ENCODE data around the gene GPT2. TPM values are rescaled to one million over a fixed set of nuclear protein-coding genes. Genes with fewer than 3 reads are reported as not detected.

Gene GPT2
- total RNA-seq, 1 donor from 2014 or later = 71.2 TPM

DNA sequence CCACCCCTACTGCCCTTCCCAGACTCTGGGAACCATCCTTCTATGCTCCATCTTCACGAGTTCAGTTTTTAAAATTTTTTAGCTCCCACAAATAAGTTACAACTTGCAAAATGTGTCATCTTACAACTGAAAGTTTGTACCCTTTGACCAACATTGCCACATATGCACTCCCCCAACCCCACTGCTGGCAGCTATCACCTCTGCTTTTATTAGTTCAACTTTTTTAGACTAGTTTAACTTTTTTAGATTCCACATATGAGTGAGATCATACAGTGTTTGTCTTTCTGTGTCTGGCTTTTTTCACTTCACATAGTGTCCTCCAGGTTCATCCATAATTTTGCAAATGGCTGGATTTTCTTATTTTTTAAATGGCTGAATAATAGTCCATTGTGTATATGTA is 7.7 kb downstream of the GPT2 start:
- H3K27me3 ChIP-seq (ENCODE audit: control insufficient read depth, insufficient read depth, low read length) = no peaks in the 10 kb centered on the region
- H3K4me3 ChIP-seq (ENCODE audit: low read depth, low read length) = no peak overlapping the region
- TF ChIP-seq, protein P1, sequence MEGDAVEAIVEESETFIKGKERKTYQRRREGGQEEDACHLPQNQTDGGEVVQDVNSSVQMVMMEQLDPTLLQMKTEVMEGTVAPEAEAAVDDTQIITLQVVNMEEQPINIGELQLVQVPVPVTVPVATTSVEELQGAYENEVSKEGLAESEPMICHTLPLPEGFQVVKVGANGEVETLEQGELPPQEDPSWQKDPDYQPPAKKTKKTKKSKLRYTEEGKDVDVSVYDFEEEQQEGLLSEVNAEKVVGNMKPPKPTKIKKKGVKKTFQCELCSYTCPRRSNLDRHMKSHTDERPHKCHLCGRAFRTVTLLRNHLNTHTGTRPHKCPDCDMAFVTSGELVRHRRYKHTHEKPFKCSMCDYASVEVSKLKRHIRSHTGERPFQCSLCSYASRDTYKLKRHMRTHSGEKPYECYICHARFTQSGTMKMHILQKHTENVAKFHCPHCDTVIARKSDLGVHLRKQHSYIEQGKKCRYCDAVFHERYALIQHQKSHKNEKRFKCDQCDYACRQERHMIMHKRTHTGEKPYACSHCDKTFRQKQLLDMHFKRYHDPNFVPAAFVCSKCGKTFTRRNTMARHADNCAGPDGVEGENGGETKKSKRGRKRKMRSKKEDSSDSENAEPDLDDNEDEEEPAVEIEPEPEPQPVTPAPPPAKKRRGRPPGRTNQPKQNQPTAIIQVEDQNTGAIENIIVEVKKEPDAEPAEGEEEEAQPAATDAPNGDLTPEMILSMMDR (IDR thresholded peaks at IDR 0.05; ENCODE audit: insufficient read depth, low read length, poor library complexity, severe bottlenecking) = no peak
- H3K36me3 ChIP-seq (ENCODE audit: control insufficient read depth, insufficient read depth, low read length) = no peaks in the 10 kb centered on the region
- no peak for DNase-seq (ENCODE audit: low read depth)

DNA sequence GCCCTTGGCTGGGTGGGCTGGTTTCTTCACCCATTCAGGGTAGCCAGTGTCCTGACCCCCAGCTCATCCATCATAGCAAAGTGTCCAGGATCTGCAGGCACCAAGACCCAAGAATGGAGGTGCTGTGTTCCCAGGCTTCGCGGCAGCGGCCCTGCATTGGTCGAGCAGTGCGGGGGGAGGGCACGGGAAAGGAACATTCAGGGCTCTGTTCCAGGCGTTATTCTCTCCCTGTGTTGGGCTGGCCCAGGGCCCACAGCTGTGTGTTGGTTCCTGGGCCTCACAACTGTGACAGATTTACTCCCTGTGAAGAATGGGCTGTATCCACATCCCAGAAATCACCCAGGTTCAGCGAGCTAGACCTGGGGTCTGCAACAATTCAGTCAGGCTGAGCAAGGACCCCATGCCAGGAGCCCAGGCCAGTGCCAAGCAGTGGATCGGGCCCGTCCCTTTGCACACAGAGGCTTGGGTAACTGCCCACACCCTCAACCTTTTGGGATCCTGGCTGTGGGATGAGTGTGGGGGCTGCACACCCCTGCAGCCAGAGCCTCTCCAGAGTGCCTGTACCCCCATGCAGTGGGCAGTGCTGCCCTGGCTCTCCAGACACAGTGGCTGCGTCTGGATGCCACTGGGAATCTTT is 10.0 kb downstream of the GPT2 start:
- TF ChIP-seq, protein P1 (IDR thresholded peaks at IDR 0.05; ENCODE audit: insufficient read depth, low read length, poor library complexity, severe bottlenecking) = no peak
- Histone ChIP-seq H3K36me3 (ENCODE audit: control insufficient read depth, insufficient read depth, low read length) (no peaks in the 10 kb centered on the region), H3K4me3 (ENCODE audit: low read depth, low read length) (no peak overlapping the region), H3K27me3 (ENCODE audit: control insufficient read depth, insufficient read depth, low read length) (no peaks in the 10 kb centered on the region)
- DNase-seq (ENCODE audit: low read depth) = no peak

DNA sequence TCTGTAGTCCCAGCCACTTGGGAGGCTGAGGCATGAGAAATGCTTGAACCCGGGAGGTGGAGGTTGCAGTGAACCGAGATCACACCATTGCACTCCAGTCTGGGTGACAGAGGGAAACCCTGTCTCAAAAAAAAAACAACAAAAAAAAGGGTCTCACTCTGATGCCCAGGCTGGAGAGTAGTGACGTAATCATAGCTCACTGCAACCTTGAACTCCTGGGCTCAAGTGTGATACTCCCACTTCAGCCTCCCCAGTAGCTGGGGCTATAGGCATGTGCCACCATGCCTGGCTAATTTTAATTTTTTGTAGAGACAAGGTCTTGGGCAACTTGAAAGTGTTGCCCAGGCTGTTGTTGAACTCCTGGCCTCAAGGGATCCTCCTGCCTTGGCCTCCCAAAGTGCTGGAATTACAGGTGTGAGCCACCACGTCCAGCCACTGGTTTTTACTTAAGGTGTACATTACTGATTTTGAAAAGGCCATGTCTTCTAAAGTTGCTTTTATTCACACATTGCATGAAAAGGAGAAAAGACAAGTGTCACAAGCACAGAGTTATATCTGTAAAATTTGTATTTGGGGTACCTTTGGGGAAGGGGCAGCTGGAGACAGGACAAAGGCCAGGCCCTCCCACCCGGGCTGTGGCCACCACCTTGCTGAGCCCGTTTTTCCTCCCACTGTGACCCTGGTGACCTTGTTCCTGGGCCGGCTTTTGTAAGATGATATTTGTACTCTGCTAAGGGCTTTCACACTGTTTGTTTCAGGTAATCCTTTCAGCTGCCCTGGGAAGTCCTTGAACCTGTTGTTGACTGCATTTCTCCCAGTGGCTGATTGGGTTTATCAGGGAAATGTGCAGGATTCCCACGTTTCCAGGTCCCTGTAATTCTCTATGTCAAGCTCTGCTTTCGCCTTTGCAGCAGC is 11.5 kb downstream of the GPT2 start:
- Histone ChIP-seq H3K36me3 (ENCODE audit: control insufficient read depth, insufficient read depth, low read length) (no peaks in the 10 kb centered on the region), H3K4me3 (ENCODE audit: low read depth, low read length) (no peak overlapping the region), H3K27me3 (ENCODE audit: control insufficient read depth, insufficient read depth, low read length) (no peaks in the 10 kb centered on the region)
- no peak for DNase-seq (ENCODE audit: low read depth)
- TF ChIP-seq, protein P1 (IDR thresholded peaks at IDR 0.05; ENCODE audit: insufficient read depth, low read length, poor library complexity, severe bottlenecking) = no peak

DNA sequence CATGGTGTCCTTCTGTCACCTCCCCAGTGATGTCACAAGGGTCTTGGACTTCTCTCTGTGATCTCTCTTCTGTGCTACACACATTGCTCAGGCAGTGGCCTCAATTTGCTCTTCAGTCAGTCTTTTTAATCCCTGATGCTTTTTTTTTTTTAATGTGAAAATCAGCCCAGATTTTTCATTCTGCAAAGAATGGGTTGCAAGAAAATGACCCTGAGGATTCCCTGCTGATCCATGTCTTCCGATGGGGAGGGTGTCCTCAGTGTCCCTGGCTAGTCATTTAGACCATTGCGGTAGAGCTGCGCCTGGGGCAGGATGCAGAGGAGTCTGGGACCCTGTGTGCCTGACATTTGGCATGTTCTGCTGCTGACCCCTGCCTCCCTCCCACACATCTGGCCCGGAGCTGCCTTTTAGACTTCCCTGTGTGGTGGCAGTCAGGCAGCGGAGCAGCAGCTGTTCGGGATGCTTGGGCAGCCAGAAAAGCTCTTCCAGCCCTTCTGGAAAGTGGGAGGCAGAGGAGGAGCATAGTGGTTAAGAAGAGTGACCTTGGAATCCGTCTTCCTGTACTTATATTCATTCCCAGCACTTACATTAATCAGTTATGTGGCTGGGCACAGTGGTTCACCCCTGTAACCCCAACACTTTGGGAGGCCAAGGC is 12.3 kb downstream of the GPT2 start:
- no peak for DNase-seq (ENCODE audit: low read depth)
- Histone ChIP-seq H3K27me3 (ENCODE audit: control insufficient read depth, insufficient read depth, low read length) (no peaks in the 10 kb centered on the region), H3K4me3 (ENCODE audit: low read depth, low read length) (no peak overlapping the region), H3K36me3 (ENCODE audit: control insufficient read depth, insufficient read depth, low read length) (no peaks in the 10 kb centered on the region)
- TF ChIP-seq, protein P1 (IDR thresholded peaks at IDR 0.05; ENCODE audit: insufficient read depth, low read length, poor library complexity, severe bottlenecking) = no peak

DNA sequence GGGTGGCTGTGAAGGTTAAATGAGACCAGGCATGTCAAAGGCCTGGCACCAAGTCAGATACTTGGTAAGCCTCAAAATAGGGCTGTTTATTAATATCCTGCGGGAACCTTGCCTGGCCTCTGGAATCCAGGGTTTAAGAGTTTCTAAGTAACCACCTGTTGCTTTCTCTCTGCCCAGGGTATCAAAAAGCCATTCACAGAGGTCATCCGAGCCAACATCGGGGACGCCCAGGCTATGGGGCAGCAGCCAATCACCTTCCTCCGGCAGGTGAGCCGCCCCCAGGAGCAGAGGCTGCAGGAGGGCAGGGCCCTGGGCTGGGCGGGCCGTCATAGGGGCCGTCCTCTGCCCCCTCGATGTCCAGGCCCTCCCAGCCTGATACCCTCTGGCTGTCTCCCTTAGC is 13.3 kb downstream of the GPT2 start:
- no peaks in the 10 kb centered on the region for H3K36me3 ChIP-seq (ENCODE audit: control insufficient read depth, insufficient read depth, low read length)
- DNase-seq (ENCODE audit: low read depth) = no peak
- H3K4me3 ChIP-seq (ENCODE audit: low read depth, low read length) = no peak overlapping the region
- no peaks in the 10 kb centered on the region for H3K27me3 ChIP-seq (ENCODE audit: control insufficient read depth, insufficient read depth, low read length)
- TF ChIP-seq, protein P1 (IDR thresholded peaks at IDR 0.05; ENCODE audit: insufficient read depth, low read length, poor library complexity, severe bottlenecking) = no peak

Measured in kidney epithelial cell (primary cell).